BE2C (cell line): ENCODE data around the gene FKBP9.

Experiments
- DNase-seq: peaks from one replicate; pipeline ENCODE4 v3.0.0-alpha.2; 2020
- H3K27me3 ChIP-seq: fragments of 250-450 bp; sonication (Bioruptor Pico); 2 replicates; pipeline ENCODE4 v1.5.1; 2020; ENCODE audit warnings: mild to moderate bottlenecking
- H3K36me3 ChIP-seq: fragments of 250-450 bp; sonication (Bioruptor Pico); 2 replicates; pipeline ENCODE4 v1.5.1; 2020; ENCODE audit warnings: mild to moderate bottlenecking
- H3K4me1 ChIP-seq: fragments of 250-450 bp; sonication (Bioruptor Pico); 2 replicates; pipeline ENCODE4 v1.5.1; 2020
- H3K4me3 ChIP-seq: 2 replicates; pipeline ENCODE4 v1.5.1; 2011; ENCODE audit warnings: low read depth, low read length
- H3K9me3 ChIP-seq: fragments of 250-450 bp; sonication (Bioruptor Pico); 2 replicates; pipeline ENCODE4 v1.5.1; 2020
- CTCF ChIP-seq: IDR thresholded peaks from 2 replicates; pipeline ENCODE4 v1.5.1; 2012; ENCODE audit warnings: mild to moderate bottlenecking, low read depth, low read length

Gene FKBP9

GRCh38 chr7:33039903-33040292, 82.7 kb downstream of the FKBP9 start:
- no peaks in the 10 kb centered on the region for H3K27me3 ChIP-seq
- peaks cover 4% of the 10 kb centered on the region; the same call in 1 of the 2 replicates for H3K4me1 ChIP-seq
- no peak for TF ChIP-seq CTCF
- no peak for DNase-seq
- H3K9me3 ChIP-seq: no peaks in the 10 kb centered on the region
- H3K4me3 ChIP-seq: 0 out of 2 replicates have a peak overlapping the region, but pooled peaks have one; percentile 20
- H3K36me3 ChIP-seq: no peaks in the 10 kb centered on the region; the same call in 1 of the 2 replicates

- Histone ChIP-seq H3K4me1 (peaks cover 4% of the 10 kb centered on the region; the same call in 1 of the 2 replicates), H3K9me3 (no peaks in the 10 kb centered on the region), H3K27me3 (no peaks in the 10 kb centered on the region), H3K36me3 (no peaks in the 10 kb centered on the region), H3K4me3 (no peak overlapping the region)
- DNase-seq: no peak
- no peak for TF ChIP-seq CTCF
These were observed 83.7 kb downstream of the FKBP9 start for GRCh38 chr7:33040803-33041516.

DNA sequence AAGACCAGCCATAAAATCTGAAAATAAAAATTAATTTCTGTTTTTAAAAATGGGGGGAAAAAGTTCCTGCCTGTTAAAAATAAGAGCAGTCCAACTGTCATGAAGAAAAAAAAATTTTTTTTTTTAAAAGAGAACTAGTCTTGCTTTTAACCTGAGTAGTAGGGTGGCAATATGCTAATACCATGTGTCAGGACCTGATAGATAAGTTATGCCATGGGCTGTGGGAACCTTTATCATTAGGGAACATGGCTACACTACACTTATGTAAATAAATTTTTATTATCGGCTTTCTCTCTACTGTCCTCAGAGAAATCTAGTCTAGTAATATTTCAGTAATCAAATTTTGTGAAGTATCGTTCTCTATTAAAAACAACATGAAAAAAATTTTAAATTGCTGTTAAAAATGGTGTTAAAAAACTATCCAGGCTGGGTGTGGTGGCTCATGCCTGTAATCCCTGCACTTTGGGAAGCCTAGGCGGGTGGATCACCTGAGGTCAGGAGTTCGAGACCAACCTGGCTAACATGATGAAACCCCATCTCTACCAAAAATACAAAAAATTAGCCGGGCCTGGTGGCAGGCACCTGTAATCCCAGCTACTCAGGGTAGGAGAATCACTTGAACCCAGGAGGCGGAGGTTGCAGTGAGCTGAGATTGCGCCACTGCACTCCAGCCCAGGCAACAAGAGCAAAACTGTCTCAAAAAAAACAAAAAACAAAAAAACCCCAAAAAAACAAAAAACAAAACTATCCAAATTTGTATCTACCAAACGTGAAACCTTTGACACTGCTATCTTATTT, 84.6 kb downstream of the FKBP9 start:
- TF ChIP-seq CTCF: no peak
- H3K4me1 ChIP-seq: peaks cover 4% of the 10 kb centered on the region; the same call in 1 of the 2 replicates
- no peak overlapping the region for H3K4me3 ChIP-seq
- no peak for DNase-seq
- no peaks in the 10 kb centered on the region for H3K27me3 ChIP-seq
- H3K9me3 ChIP-seq: no peaks in the 10 kb centered on the region
- no peaks in the 10 kb centered on the region for H3K36me3 ChIP-seq

GRCh38 chr7:33043501-33044400, 86.5 kb downstream of the FKBP9 start:
- Histone ChIP-seq H3K27me3 (no peaks in the 10 kb centered on the region), H3K4me1 (peaks cover 4% of the 10 kb centered on the region; the same call in 1 of the 2 replicates), H3K36me3 (no peaks in the 10 kb centered on the region), H3K9me3 (no peaks in the 10 kb centered on the region), H3K4me3 (no peak overlapping the region)
- no peak for TF ChIP-seq CTCF
- DNase-seq: no peak

GRCh38 chr7:33044401-33044718, 87.1 kb downstream of the FKBP9 start:
- no peak for TF ChIP-seq CTCF
- Histone ChIP-seq H3K4me3 (no peak overlapping the region), H3K4me1 (peaks cover 4% of the 10 kb centered on the region; the same call in 1 of the 2 replicates), H3K27me3 (no peaks in the 10 kb centered on the region), H3K36me3 (no peaks in the 10 kb centered on the region), H3K9me3 (no peaks in the 10 kb centered on the region)
- no peak for DNase-seq
